Measurements from ENCODE around the gene SLC35B2.
"Not testable (repeated sequence)": the region's sequence is repeated elsewhere in the genome, so short reads cannot be mapped to it uniquely, and the experiment has no call there.

Gene SLC35B2

GRCh38 chr6:44237021-44237812, 20.1 kb downstream of the SLC35B2 start:
- peak in 46 of 51 donors; percentile 21 to 92 (median 67) for DNase-seq

DNA sequence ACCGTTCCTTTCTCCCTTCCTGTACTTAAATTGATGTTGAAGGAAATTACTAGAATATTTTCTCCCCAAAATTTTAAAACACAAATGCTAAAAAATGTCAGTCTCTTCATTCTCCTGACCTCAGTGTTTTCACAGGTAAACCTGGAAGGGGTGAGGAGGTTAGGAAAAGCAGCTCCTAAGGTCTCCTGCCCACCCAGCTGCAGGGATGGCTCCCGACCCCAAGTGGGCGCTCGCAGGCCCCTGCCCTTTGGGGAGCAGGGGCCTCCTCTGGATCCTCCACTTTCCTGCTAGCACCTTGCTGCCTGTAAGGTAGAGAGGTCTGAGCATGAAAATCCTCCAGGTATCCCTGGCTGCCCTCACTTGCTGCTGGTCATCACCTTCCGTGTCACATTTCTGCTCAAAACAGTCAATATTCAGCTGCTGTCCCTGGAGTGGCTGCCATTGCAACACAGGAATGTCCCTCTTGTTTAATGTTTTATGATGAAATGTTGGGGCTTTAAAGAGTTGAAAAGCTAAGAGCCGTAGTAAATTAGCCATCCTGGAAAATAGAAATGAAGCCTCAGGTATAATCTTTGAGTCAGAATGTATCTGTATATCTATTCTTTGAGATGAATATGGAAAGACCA, 21.3 kb downstream of the SLC35B2 start:
- DNase-seq: no peak

GRCh38 chr6:44235269-44235668, 22.1 kb downstream of the SLC35B2 start:
- no peak for DNase-seq

- peak in 49 of 51 donors; percentile 17 to 93 (median 80) for DNase-seq
Observed at GRCh38 chr6:44234101-44235025, 23.0 kb downstream of the SLC35B2 start.

GRCh38 chr6:44233567-44234100, 23.7 kb downstream of the SLC35B2 start:
- no peak for DNase-seq

DNA sequence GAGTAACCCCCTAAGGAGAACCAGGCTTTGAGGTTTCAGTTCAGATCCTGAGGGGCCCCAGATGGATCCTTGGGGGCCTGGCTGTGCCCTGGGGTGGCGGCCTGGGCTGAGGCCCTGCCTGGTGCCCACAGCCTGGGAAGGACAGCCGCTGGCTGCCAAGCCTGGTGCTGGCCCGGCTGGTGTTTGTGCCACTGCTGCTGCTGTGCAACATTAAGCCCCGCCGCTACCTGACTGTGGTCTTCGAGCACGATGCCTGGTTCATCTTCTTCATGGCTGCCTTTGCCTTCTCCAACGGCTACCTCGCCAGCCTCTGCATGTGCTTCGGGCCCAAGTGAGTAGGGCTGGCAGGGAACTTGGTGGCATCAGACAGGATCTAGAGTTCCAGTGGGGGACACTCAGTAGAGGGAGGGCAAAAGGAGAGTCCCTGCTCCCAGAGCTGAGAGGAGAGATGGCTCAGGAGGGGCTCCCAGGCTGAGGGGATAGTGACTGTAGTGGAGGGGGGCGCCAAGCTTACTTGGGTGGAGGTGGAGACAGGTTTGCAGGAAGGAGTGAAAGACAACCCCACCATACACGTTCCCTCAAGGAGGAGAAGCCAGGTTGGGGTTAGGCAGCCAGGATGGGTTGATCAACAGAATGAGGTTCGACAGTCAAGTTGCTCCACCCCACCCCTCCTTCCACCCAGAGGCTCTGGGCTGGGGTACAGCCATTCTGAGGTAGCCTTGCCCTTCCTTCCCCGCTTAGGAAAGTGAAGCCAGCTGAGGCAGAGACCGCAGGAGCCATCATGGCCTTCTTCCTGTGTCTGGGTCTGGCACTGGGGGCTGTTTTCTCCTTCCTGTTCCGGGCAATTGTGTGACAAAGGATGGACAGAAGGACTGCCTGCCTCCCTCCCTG, 24.4 kb downstream of the SLC35B2 start:
- peak in 1 of 51 donors; percentile 34 for DNase-seq

- DNase-seq: not testable (repeated sequence)
Observed at GRCh38 chr6:44231426-44231825, 25.9 kb downstream of the SLC35B2 start.

DNA sequence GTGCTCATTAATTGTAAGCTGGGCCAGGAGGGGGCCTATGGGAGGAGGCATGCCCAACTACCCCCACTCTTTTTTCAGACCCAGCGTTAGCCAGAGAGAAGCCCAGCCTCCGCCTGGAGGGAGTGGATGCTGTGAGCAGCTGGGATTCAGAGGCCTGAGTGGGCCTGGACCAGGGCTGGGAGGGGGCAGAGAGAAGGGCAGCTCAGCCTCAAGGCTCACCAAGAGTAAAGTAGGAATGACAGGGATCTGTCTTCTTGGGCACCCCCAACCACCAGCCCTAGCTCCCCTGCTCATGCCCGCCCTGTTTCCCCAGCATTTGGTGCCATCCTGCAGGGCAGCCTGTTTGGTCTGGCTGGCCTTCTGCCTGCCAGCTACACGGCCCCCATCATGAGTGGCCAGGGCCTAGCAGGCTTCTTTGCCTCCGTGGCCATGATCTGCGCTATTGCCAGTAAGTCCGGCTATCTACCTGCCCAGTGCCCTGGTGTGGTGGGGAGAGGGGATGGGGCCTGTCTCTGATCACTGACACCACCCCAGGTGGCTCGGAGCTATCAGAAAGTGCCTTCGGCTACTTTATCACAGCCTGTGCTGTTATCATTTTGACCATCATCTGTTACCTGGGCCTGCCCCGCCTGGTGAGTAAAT, 27.2 kb downstream of the SLC35B2 start:
- no peak for DNase-seq

GRCh38 chr6:44229376-44230033, 27.8 kb downstream of the SLC35B2 start:
- DNase-seq: no peak

- DNase-seq: no peak
Observed at GRCh38 chr6:44228836-44229235, 28.5 kb downstream of the SLC35B2 start.

- no peak for DNase-seq
Observed at GRCh38 chr6:44228433-44228832, 28.9 kb downstream of the SLC35B2 start.

GRCh38 chr6:44228031-44228430, 29.3 kb downstream of the SLC35B2 start:
- no peak for DNase-seq

- no peak for DNase-seq
Observed at GRCh38 chr6:44227148-44227793, 30.1 kb downstream of the SLC35B2 start.

DNA sequence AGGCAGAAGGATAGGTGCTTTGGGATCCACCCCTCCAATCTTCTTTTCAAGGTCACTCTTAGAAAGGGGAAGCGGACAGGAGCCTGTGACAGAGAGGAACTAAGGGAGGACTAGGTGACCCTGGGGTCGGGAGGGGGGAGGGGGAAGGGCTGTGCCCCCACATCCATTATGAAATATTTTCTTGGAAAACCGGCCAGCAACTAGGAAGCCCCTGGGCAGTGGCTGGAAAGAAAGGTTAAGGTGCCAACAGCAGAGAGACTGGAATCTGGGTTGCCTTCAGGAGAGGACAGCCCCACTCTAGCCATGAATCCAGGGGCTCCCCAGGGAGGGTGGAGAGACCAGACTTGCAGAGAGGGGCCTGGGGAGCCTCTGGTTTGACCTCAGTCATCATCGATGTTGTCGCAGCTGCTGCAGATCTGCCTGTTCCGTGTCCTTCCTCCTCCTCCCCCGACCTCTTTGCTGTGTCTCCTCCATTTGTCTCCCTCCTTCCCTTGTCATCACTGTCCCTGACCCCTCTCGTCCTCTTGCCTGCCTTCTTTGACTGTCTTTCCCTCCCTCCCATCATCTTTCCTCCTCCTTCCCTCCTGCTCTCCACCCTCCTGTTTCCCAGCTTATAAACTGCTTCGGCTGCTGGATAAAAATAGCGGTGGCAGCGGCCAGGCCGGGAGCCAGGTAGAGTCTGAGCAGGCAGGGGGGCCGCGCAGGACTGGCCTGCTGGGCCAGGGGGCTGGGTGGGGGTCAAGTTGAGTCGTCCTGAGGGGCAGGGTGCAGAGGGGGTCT, 30.8 kb downstream of the SLC35B2 start:
- peak in 4 of 51 donors; percentile 13 to 41 (median 24) for DNase-seq

DNA sequence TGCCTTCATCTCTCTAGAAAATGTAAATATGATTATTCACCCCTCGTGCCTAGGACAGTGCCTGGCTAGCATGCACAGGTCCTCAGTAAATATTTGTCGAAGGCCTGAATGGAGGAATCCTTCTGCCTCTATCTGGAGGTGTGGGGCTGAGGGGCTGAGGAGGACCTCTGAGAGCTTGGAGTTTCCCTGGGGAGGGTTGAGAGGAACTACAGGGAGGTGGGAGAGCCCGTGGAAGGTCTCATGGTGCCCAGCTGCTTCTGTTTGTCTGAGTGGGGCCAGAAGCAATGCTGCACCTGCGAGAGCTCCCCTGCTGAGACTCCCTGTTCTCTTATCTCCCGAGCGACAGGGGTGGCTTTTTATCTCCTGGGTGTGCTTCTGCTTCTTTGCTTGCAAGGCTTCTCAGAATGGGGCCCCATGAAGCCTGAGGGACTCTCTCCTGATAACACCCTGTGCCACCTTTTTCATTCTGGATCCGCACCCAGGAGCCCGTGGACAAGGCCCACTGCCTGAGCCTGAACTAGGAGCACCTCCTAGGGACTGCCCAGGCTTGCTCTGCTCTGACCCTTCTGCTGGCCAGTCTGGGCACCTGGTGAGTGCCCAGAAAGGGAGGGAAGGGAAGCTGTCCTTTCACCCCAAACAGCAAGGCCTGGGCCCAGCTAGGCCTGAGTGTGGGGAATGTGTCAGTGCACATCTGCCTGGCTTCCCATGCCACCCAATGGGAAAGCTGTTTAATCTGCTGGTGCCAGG, 31.6 kb downstream of the SLC35B2 start:
- DNase-seq: no peak

- DNase-seq: no peak
Observed at GRCh38 chr6:44224965-44225305, 32.4 kb downstream of the SLC35B2 start.
